ENCODE measurements around the gene SLC6A5.
"Not testable (repeated sequence)": the region's sequence is repeated elsewhere in the genome, so short reads cannot be mapped to it uniquely, and the experiment has no call there.

Gene SLC6A5

GRCh38 chr11:20599221-20600019 lies at the start of gene SLC6A5:
Gene SLC6A5, plus strand, starts transcription at chr11:20599608. Its CDS starts 65 bp downstream, at chr11:20599673.
- DNase-seq, result peak in 1 of 56 donors; percentile 6

- DNase-seq, result no peak
These were observed 48.3 kb upstream of the SLC6A5 start for GRCh38 chr11:20551096-20551495.

- DNase-seq, result no peak
These were observed 43.6 kb upstream of the SLC6A5 start for GRCh38 chr11:20555783-20556182.

- not testable (repeated sequence) for DNase-seq
These were observed 43.0 kb upstream of the SLC6A5 start for GRCh38 chr11:20556396-20556795.

GRCh38 chr11:20558741-20559140 lies 40.7 kb upstream of the SLC6A5 start:
- DNase-seq, result no peak

- DNase-seq, result no peak
These were observed 39.7 kb upstream of the SLC6A5 start for GRCh38 chr11:20559523-20560300.

- no peak for DNase-seq
These were observed 37.5 kb upstream of the SLC6A5 start for GRCh38 chr11:20561915-20562314.

GRCh38 chr11:20563866-20564265 lies 35.5 kb upstream of the SLC6A5 start:
- DNase-seq, result no peak

- no peak for DNase-seq
These were observed 34.4 kb upstream of the SLC6A5 start for GRCh38 chr11:20564846-20565635.

- not testable (repeated sequence) for DNase-seq
These were observed 33.3 kb upstream of the SLC6A5 start for GRCh38 chr11:20566115-20566514.

GRCh38 chr11:20566591-20567434 lies 32.6 kb upstream of the SLC6A5 start:
- DNase-seq, result no peak

GRCh38 chr11:20579725-20580124 lies 19.7 kb upstream of the SLC6A5 start:
- DNase-seq, result not testable (repeated sequence)

GRCh38 chr11:20583201-20583600 lies 16.2 kb upstream of the SLC6A5 start:
- DNase-seq, result no peak

GRCh38 chr11:20584093-20584774 lies 15.2 kb upstream of the SLC6A5 start:
- no peak for DNase-seq

GRCh38 chr11:20589796-20590195 lies 9.6 kb upstream of the SLC6A5 start:
- peak in 6 of 56 donors; percentile 3 to 44 (median 8) for DNase-seq

- no peak for DNase-seq
These were observed 9.0 kb upstream of the SLC6A5 start for GRCh38 chr11:20590381-20590780.

- DNase-seq, result no peak
These were observed 6.7 kb upstream of the SLC6A5 start for GRCh38 chr11:20592741-20593140.

- DNase-seq, result no peak
These were observed 4.9 kb upstream of the SLC6A5 start for GRCh38 chr11:20594274-20595061.

- DNase-seq, result no peak
These were observed 4.3 kb upstream of the SLC6A5 start for GRCh38 chr11:20595101-20595500.

Measured in nucleus accumbens (tissue), 56 donors.